SK-N-SH (cell line): Measurements from ENCODE around the gene MRPS11. TPM values are rescaled to one million over a fixed set of nuclear protein-coding genes. Genes with fewer than 3 reads are reported as not detected.
A peak's percentile ranks its signal among the peaks of the same experiment; 100 is the strongest.

Experiments
- CTCF ChIA-PET: fragments of 300-600, 350-600 bp; formaldehyde crosslinking; extraction: SDS; loops from one replicate; lab custom pipeline; 2021; lab: Yijun Ruan, JAX
- POLR2A ChIA-PET: fragments of 350-600 bp; sonication (Branson Sonifier 250); formaldehyde crosslinking; extraction: SDS; loops from one replicate; lab custom pipeline; 2020; ENCODE audit warnings: antibody characterized with exemption, inconsistent platforms; lab: Yijun Ruan, JAX
- DNase-seq: peaks from one replicate; pipeline ENCODE4 v3.0.0; 2012
- H2AFZ ChIP-seq: fragments of 200-600 bp; sonication (generic); 2 replicates; pipeline ENCODE4 v1.8.1; 2016; ENCODE audit warnings: antibody characterized with exemption, mild to moderate bottlenecking, low read depth
- H3F3A ChIP-seq: fragments of 200-600 bp; sonication (generic); replicated peaks from 2 replicates; pipeline ENCODE3; 2016; ENCODE audit warnings: antibody characterized with exemption, mild to moderate bottlenecking; ENCODE audit not compliant: insufficient read depth
- H3K27ac ChIP-seq, 2 experiments: fragments of 200-500 bp in 1 of 2; fragments of 200-600 bp in 1 of 2; sonication (Bioruptor generic) in 1 of 2; sonication (generic), shearing (Covaris generic) in 1 of 2; 2 replicates each; pipeline versions ENCODE4 v1.5.1 to v1.6.1; 2014 to 2016; ENCODE audit warnings: low read depth in 2 of 2, inconsistent platforms in 1 of 2, low read length in 1 of 2, mild to moderate bottlenecking in 1 of 2, mixed read lengths in 1 of 2
- H3K27me3 ChIP-seq: fragments of 200-600 bp; sonication (generic), shearing (Covaris generic); 2 replicates; pipeline ENCODE4 v1.6.1; 2016; ENCODE audit warnings: mixed run types; ENCODE audit not compliant: insufficient read depth
- H3K36me3 ChIP-seq, 2 experiments: fragments of 200-500 bp in 1 of 2; fragments of 200-600 bp in 1 of 2; sonication (Bioruptor generic) in 1 of 2; sonication (generic) in 1 of 2; replicated peaks in 1 of 2; 2 replicates each; pipeline versions ENCODE3 to v1.5.1; 2014 to 2016; ENCODE audit warnings: low read length in 1 of 2, mild to moderate bottlenecking in 1 of 2; ENCODE audit not compliant: insufficient read depth in 2 of 2, control insufficient read depth in 1 of 2
- H3K4me1 ChIP-seq, 2 experiments: fragments of 200-500 bp in 1 of 2; fragments of 200-600 bp in 1 of 2; sonication (Bioruptor generic) in 1 of 2; sonication (generic), shearing (Covaris generic) in 1 of 2; 2 replicates each; pipeline versions ENCODE4 v1.5.1 to v1.6.1; 2014 to 2016; ENCODE audit warnings: low read depth in 1 of 2, low read length in 1 of 2, mixed run types in 1 of 2; ENCODE audit not compliant: insufficient read depth in 2 of 2, control insufficient read depth in 1 of 2
- H3K4me2 ChIP-seq: fragments of 200-600 bp; sonication (generic), shearing (Covaris generic); 2 replicates; pipeline ENCODE4 v1.6.1; 2017; ENCODE audit warnings: mixed run types
- H3K4me3 ChIP-seq, 2 experiments: fragments of 200-500 bp in 1 of 2; fragments of 200-600 bp in 1 of 2; sonication (Bioruptor generic) in 1 of 2; sonication (generic), shearing (Covaris generic) in 1 of 2; 2 replicates each; pipeline versions ENCODE4 v1.5.1 to v1.8.1; 2014 to 2016; ENCODE audit warnings: low read depth in 2 of 2, inconsistent platforms in 1 of 2, low read length in 1 of 2, mild to moderate bottlenecking in 1 of 2, mixed read lengths in 1 of 2, moderate library complexity in 1 of 2
- H3K79me2 ChIP-seq: fragments of 200-600 bp; sonication (generic); 2 replicates; pipeline ENCODE4 v1.8.1; 2017; ENCODE audit warnings: mild to moderate bottlenecking; ENCODE audit not compliant: insufficient read depth
- H3K9ac ChIP-seq: fragments of 200-600 bp; sonication (generic); 2 replicates; pipeline ENCODE4 v1.6.1; 2017; ENCODE audit warnings: mixed run types
- H3K9me2 ChIP-seq: fragments of 200-600 bp; sonication (generic); 2 replicates; pipeline ENCODE4 v1.6.1; 2017; ENCODE audit warnings: mixed run types
- H3K9me3 ChIP-seq: fragments of 200-600 bp; sonication (generic); 2 replicates; pipeline ENCODE4 v1.6.1; 2017; ENCODE audit warnings: mixed run types, mild to moderate bottlenecking, moderate library complexity
- H4K20me1 ChIP-seq: fragments of 200-600 bp; sonication (generic); 2 replicates; pipeline ENCODE4 v1.6.1; 2017; ENCODE audit warnings: mild to moderate bottlenecking, mixed run types; ENCODE audit not compliant: insufficient read depth
- CHD2 ChIP-seq: fragments of 150-350 bp; IDR thresholded peaks from 2 replicates; pipeline ENCODE4 v1.6.1; 2018; ENCODE audit warnings: low read length; ENCODE audit not compliant: partially characterized antibody
- EP300 ChIP-seq, 2 experiments: IDR thresholded peaks; 2 replicates each; pipeline versions ENCODE4 v1.4.0 to v1.6.1; 2012; ENCODE audit warnings: borderline replicate concordance in 1 of 2, low read depth in 1 of 2, low read length in 1 of 2
- EZH2phosphoT487 ChIP-seq: fragments of 200-600 bp; sonication (generic); IDR thresholded peaks from 2 replicates; pipeline ENCODE4 v1.6.1; 2017; ENCODE audit warnings: low read depth, mixed run types, mild to moderate bottlenecking, antibody characterized with exemption, moderate library complexity, borderline replicate concordance
- FOXM1 ChIP-seq: IDR thresholded peaks from 2 replicates; pipeline ENCODE4 v1.4.0; 2012; ENCODE audit warnings: low read depth, mild to moderate bottlenecking
- GATA2 ChIP-seq: sonication (generic); formaldehyde crosslinking; IDR thresholded peaks from 2 replicates; pipeline ENCODE4 v1.5.0; 2020; ENCODE audit warnings: mild to moderate bottlenecking, missing genetic modification reagents
- MXI1 ChIP-seq: IDR thresholded peaks from 2 replicates; pipeline ENCODE4 v1.6.1; 2012; ENCODE audit warnings: mild to moderate bottlenecking, low read depth, low read length, improper control_type of control experiment
- POLR2AphosphoS5 ChIP-seq: IDR thresholded peaks from 2 replicates; pipeline ENCODE4 v1.6.1; 2012; ENCODE audit warnings: low read depth, low read length
- RAD21 ChIP-seq: IDR thresholded peaks from 2 replicates; pipeline ENCODE4 v1.6.1; 2012; ENCODE audit warnings: mild to moderate bottlenecking, low read length
- RCOR1 ChIP-seq: fragments of 150-350 bp; IDR thresholded peaks from 2 replicates; pipeline ENCODE4 v1.6.1; 2017; ENCODE audit warnings: antibody characterized with exemption, low read length
- SIN3A ChIP-seq: IDR thresholded peaks from 2 replicates; pipeline ENCODE4 v1.6.1; 2012; ENCODE audit warnings: low read depth, mild to moderate bottlenecking, low read length, moderate library complexity, borderline replicate concordance
- SMC3 ChIP-seq: IDR thresholded peaks from 2 replicates; pipeline ENCODE4 v1.6.1; 2012; ENCODE audit warnings: low read depth, low read length, improper control_type of control experiment
- TAF1 ChIP-seq: IDR thresholded peaks from 2 replicates; pipeline ENCODE4 v1.6.1; 2012; ENCODE audit warnings: low read depth, mild to moderate bottlenecking, low read length, moderate library complexity, borderline replicate concordance
- TCF12 ChIP-seq: IDR thresholded peaks from 2 replicates; pipeline ENCODE4 v1.4.0; 2012
- TEAD4 ChIP-seq: IDR thresholded peaks from 2 replicates; pipeline ENCODE4 v1.4.0; 2012; ENCODE audit warnings: mild to moderate bottlenecking, borderline replicate concordance; ENCODE audit not compliant: insufficient read depth
- YY1 ChIP-seq: IDR thresholded peaks from 2 replicates; pipeline ENCODE4 v1.4.0; 2012; ENCODE audit warnings: low read depth, mild to moderate bottlenecking
- WGBS: methylation state at CpG from one replicate; pipeline ENCODE4 v1.1.6; 2017; ENCODE audit warnings: low lambda C conversion rate; 5-methylcytosine and 5-hydroxymethylcytosine counted together
- polyA plus RNA-seq, 3 experiments: library from polyadenylated mRNA; depleted of rRNA; stranded (reverse); fragments of >200 nt; gene quantifications; 2 replicates each; pipeline ENCODE4 v1.2.3, GENCODE V29; 2012

The MRPS11 gene
- polyA plus RNA-seq, 1 of the 3 experiments (the other 2 are of a cell fraction), result 101 TPM

GRCh38 chr15:88428805-88429605, 38.5 kb upstream of the MRPS11 start:
- Histone ChIP-seq H3K36me3 (no peaks in the 10 kb centered on the region), H3K27ac (no peak overlapping the region), H3K9me2 (no peaks in the 10 kb centered on the region), H3K4me2 (no peak overlapping the region), H3K4me3 (no peak overlapping the region), H3K79me2 (no peaks in the 10 kb centered on the region), H3K27me3 (no peaks in the 10 kb centered on the region), H4K20me1 (no peaks in the 10 kb centered on the region), H2AFZ (no peak overlapping the region), H3K9me3 (no peaks in the 10 kb centered on the region), H3K9ac (no peak overlapping the region), H3K4me1 (peaks cover 0 to 22% of the 10 kb centered on the region in 2 experiments; a peak in 2 of 4 replicates), H3F3A (no peaks in the 10 kb centered on the region)
- ChIA-PET CTCF (interaction anchor here (1.2 to 3.9 kb wide), 5 partner anchors 18 to 182 kb away, joined by 3 to 25 read pairs (median 11); no protein-coding TSS in a partner anchor), POLR2A (no interaction called here)
- TF ChIP-seq RCOR1 (peak; percentile 96), EP300 (IDR thresholded peaks at IDR 0.05; ENCODE audit: borderline replicate concordance in 1 of 2, low read depth in 1 of 2, low read length in 1 of 2) (peak in 1 of 2 experiments; percentile 87; a peak in 2 of 4 replicates), TCF12 (0 out of 2 replicates have a peak, but pooled peaks have one; percentile 5), GATA2 (CRISPR knock-in tag) (peak; percentile 97), FOXM1 (no peak), RAD21 (0 out of 2 replicates have a peak, but pooled peaks have one; percentile 8), POLR2AphosphoS5 (no peak), MXI1 (peak; percentile 27; the same call in 1 of the 2 replicates), CHD2 (peak; percentile 75), SMC3 (no peak)
- DNase-seq, result peak; percentile 69
- 31% methylated on average over 12 of the region's 12 CpGs for whole genome bisulfite sequencing

GRCh38 chr15:88430051-88430450, 37.5 kb upstream of the MRPS11 start:
- H3K27ac ChIP-seq, result no peak overlapping the region
- H3K4me2 ChIP-seq, result no peak overlapping the region
- H3K9me2 ChIP-seq, result no peaks in the 10 kb centered on the region
- H4K20me1 ChIP-seq, result no peaks in the 10 kb centered on the region
- TF ChIP-seq TAF1 (no peak), TEAD4 (no peak), YY1 (no peak), POLR2AphosphoS5 (no peak), GATA2 (CRISPR knock-in tag) (no peak), EZH2phosphoT487 (no peak), SIN3A (no peak), MXI1 (no peak), SMC3 (no peak)
- H3K9ac ChIP-seq, result no peak overlapping the region
- H3K36me3 ChIP-seq, result no peaks in the 10 kb centered on the region
- H3F3A ChIP-seq, result no peaks in the 10 kb centered on the region
- H3K4me3 ChIP-seq, result no peak overlapping the region
- H3K27me3 ChIP-seq, result no peaks in the 10 kb centered on the region
- no peaks in the 10 kb centered on the region for H3K9me3 ChIP-seq
- DNase-seq, result no peak
- ChIA-PET POLR2A (no interaction called here), CTCF (interaction anchor here (1.1 to 1.2 kb wide), 2 partner anchors 15 to 17 kb away, joined by 3 read pairs; no protein-coding TSS in a partner anchor)
- H3K4me1 ChIP-seq, result peaks cover 0 to 22% of the 10 kb centered on the region in 2 experiments; a peak in 2 of 4 replicates
- no peaks in the 10 kb centered on the region for H3K79me2 ChIP-seq
- H2AFZ ChIP-seq, result no peak overlapping the region
